ENCODE results near the gene EEFSEC.

The EEFSEC gene

DNA sequence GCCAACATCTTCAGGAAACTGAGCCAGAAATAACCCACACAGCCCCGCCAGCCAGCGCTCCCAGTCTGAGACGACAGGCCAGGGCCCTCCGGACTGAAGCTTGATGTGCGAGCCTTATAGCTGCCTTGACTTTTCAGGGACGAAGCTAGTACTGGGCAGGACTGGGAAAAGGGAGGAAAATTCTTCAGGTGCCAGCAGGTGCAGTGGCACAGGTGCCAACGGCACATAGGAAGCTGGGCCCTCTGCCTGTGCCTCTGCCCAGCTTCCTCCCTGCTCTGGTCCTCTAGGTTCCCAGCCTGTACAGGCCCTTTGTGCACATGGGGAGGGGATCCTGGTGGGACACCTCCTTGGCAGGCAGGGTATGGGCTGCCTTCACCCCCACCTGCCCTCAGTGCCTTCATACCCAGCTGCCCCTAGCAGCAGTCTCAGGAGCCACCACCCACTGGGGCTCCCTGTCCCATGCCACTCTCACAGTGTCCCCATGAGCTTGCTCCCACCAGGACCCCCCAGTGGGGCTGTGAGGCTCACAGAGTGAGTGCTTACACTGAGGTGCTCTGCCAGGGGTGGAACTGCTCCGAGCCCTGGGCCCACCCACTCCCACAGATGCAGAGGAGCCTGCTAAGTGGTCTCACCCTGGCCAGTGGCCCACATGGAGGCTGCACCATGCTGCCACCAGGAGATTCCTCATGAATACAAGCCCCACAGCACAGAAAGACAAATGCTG is 252.4 kb downstream of the EEFSEC start:
- TF ChIP-seq ZNF274 (IDR thresholded peaks at IDR 0.05; ENCODE audit: low read depth, low read length), result no peak
- H3K4me3 ChIP-seq (ENCODE audit: low read length), result no peak overlapping the region

DNA sequence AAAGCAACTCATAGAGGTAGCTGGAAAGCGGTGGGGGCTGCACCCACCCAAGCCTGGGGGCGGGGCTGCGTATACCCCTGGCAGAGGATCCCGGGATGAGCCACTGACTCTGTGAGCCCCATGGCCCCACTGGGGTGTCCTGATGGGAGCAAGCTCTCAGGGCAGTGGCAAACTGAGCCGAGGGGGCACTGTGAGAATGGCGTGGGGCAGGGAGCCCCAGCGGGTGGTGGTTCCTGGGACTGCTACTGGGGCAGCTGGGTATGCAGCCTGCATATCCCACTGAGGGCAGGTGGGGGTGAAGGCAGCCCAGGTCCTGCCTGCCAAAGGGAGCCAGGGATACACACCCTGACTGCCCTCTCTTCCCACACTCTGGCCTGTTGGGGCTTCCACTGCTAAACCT is 254.0 kb downstream of the EEFSEC start:
- H3K4me3 ChIP-seq (ENCODE audit: low read length), result no peak overlapping the region
- no peak for TF ChIP-seq ZNF274 (IDR thresholded peaks at IDR 0.05; ENCODE audit: low read depth, low read length)

DNA sequence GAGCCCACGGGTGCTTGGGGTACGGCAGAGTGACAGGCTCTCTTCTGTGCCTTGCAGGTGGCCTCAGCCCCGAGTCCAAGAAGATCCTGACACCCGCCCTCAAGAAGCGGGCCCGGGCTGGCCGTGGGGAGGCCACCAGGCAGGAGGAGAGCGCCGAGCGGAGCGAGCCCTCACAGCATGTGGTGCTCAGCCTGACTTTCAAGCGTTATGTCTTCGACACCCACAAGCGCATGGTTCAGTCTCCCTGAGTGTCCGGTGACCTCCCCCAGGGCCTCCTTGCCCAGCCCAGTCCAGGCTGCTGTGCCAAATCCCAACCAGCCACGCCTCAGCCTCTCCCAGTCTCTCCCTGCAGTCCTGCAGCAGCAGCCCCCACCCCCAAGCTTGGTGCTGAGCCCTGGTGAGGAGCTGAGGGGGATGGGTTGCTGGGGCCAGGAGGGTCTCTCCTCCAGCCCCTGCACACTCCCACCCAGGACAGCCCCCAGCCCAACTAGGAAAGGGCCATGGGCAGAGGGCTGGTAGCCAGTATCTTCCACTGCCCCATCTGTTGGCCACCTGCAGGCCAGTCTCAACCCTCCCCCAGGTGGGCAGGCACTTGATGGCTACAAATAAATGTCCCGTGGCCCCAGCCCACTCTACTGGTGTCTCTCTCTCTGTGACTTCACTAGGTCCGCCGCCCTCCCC is 254.9 kb downstream of the EEFSEC start:
- no peak for TF ChIP-seq ZNF274 (IDR thresholded peaks at IDR 0.05; ENCODE audit: low read depth, low read length)
- H3K4me3 ChIP-seq (ENCODE audit: low read length), result no peak overlapping the region

DNA sequence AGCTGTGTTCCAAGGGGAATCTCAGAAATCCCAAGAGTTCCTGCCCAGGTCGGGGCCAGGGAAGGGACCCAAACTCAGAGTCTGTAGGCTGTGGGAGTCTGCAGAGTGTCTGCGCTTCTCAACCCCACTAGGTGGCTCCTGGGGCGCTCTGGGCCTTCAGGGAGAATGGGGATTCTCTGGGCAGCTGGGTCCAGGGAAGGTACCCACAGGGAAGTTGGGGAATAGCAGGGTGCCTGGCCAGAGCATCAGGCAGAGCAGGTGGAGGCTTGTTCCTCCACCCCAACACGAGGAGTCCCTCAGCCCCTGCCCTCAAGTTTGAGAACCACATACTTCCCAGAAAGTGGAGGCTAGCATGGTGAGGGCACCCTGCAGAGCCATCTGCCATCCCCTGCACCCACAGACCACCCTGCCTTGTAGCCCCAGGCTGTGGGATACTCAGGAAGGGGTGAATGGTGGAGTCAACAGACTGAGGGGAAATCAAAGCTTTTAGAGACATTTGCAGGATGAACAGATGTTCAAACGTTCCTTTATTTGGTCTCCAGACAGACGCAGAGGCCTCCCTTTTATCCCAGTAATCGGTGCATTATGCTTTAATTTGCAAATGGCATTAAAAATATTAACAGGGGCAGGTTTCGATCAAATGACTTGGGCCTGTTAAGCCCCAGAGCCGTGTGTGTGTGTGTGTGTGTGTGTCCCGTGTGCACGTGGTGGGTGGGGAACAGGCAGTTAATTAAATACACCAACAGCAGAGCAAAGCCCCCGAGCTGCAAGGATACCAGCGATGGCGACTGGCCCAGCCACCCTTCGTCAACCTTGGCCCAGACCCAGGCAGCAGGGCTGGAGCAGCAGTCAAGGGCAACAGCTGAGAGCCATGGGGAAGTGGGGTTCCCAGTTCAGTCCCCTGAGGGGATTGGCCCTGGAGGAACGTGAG is 255.7 kb downstream of the EEFSEC start:
- H3K4me3 ChIP-seq (ENCODE audit: low read length), result no peak overlapping the region
- no peak for TF ChIP-seq ZNF274 (IDR thresholded peaks at IDR 0.05; ENCODE audit: low read depth, low read length)

DNA sequence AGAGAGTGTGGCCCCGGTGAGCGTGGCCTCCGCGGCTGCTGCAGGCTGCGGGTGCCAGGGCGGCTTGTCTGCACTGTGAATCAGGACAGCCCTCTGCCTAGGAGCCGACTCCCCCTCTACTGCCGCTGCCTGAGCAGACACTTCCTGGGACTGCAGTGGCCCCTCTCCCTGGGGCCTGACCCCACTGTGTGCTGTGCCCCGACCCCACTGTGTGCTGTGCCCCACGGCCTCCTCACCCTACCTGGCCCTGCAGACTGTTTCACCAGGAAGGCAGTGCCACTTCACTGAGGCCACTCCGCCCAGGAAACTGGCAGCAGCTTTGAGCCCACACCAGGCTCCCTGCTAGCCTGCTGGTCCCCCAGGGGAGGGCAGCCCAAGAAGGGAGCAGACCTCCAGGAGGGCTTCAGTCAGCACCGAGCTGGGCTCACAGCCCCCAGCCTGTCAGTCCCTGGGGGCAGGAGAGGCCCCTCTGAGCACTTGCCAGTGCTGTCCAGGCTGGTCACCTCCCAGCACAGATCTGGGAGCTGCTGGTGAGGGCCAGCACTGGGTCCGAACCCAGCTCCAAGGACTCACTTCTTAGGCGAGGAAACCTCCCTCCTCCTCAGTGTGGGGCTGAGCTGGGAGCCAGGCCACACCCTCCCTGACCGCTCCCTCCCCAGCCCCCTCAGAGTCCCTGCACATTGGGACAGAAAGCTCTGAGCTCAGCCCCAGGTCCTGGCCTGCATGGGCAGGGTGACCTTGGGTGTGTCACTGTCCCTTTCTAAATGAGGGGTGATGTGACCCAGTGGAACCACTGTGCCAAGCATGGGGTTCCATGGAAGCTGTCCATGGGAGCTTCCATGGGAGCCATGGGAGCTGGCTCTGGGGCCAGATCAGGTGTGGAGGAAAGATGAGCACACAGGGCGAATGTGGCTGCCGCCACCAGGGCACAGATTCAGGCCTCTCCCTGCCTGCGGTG is 256.6 kb downstream of the EEFSEC start:
- no peak for TF ChIP-seq ZNF274 (IDR thresholded peaks at IDR 0.05; ENCODE audit: low read depth, low read length)
- no peak overlapping the region for H3K4me3 ChIP-seq (ENCODE audit: low read length)

DNA sequence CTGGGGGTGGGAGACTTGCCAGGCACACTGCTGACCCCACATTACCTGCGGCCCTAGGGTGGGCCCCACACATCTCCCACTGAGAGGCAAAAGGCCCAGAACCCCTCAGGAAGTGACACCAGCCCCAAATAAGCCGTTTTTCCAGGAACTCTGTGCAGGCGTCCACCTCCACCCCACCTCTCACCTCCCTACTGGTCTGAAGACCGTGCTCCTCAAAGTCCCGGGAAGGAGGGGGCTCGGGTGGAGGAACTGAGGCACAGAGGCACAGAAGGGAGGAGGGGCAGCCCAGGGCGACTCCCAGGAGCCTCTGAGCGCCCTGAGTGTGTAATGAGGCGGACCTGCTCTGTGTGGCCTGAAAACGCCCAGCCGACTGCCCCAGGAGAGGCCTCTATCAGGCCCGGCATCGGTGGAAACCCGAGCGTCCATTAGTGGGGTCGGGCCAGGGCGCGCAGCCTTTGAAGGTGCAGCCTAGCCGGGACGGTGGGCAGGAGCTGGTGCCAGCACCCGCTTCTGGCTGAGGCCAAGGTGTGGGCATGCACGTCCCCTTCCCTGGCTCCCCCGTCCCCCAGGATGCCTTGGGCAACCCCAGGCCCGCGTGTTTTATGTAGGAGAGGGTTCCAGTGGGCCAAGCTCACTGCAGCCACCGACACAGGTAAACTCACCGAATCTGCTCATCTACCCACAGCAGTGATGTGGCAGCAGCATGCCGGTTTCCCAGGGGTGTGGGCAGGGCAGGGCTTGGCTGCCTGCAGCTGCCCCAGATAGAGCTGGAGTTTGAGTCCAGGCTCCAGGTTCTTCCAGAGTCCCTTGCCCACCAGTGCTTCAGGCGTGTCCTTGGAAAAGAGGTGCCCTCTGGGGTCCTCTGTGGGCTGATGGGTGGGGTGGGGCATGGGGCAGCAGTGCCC is 257.6 kb downstream of the EEFSEC start:
- TF ChIP-seq ZNF274 (IDR thresholded peaks at IDR 0.05; ENCODE audit: low read depth, low read length), result no peak
- H3K4me3 ChIP-seq (ENCODE audit: low read length), result no peak overlapping the region

DNA sequence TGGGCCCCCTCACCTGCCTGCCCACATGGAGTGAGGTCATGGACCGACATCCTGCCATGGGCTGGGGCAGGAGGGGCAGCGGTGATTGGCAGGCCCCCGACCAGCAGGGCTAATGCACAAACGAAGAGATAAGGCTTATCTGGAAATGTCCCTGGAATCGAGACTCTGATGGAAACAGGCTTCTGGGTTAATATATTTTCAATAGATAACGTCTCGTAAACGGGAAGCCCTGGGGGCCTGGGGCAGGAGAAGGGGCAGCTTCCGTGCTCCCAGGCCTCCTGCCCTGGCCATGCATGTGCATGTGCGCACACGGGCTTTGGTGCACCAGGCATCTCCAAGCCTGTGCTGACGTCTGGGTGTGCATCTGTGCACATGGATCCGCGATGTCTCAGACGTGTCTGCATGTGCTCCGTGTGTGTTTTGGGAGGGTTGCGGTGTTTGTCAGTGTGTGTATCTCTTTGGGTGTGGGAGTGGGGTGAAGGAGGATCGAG is 258.3 kb downstream of the EEFSEC start:
- no peak overlapping the region for H3K4me3 ChIP-seq (ENCODE audit: low read length)
- no peak for TF ChIP-seq ZNF274 (IDR thresholded peaks at IDR 0.05; ENCODE audit: low read depth, low read length)

DNA sequence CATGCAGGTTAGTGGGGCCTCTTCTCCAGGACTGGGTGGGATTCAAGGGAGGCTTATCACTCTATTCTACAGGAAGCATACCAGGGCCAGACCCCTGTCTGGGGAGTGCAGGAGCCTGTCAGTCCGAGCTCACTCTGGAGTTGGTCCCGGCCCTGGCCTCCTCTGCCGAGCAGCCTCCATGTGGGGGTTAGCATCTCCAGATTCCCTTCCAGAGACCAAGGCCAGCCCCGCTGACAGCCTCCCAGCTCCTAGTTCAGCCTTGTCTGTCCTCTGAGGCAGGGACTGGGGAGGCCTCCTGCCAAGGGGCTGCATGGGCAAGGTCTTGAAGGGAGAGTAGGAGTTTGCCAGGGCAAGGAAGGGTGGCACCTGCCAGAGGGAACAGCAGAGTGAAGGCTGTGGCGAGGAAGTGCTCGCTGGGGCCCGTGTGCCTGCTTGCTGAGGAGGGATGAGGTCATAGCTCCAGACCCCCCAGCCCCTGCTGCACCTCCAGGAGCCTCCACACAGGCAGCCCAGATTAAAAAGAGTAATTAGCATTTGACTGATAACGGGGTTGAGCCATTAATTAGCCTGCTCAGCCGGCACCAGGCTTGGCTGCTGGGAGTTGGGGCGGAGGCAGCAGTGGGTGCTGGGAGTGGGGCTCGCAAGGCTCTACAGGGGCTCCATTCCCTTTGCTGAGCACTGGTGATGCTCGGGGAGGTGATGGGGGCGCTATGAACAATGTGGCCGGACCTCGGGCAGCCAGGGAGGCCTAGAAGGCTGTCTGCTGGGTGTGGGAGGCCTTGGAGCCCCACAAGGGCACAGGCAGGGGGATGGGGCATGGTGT is 259.1 kb downstream of the EEFSEC start:
- no peak for TF ChIP-seq ZNF274 (IDR thresholded peaks at IDR 0.05; ENCODE audit: low read depth, low read length)
- no peak overlapping the region for H3K4me3 ChIP-seq (ENCODE audit: low read length)

DNA sequence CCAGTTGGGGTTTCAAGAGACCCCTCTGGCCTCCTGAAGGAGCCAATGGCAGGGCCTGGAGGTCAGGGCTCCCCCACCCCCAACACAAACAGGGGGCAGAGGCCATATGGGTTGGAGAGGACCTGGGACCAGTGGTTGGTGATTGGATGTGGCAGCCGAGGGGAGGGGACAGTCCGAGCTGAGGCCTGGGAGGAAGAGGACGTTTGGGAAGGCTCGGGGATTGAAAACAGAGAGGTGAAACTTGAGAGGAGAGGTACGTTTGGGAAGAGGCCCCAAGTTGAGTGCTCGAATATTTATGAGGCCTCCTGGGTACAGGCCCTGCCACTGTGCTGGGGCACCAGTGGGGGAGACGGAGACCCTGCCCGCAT is 259.7 kb downstream of the EEFSEC start:
- TF ChIP-seq ZNF274 (IDR thresholded peaks at IDR 0.05; ENCODE audit: low read depth, low read length), result no peak
- H3K4me3 ChIP-seq (ENCODE audit: low read length), result no peak overlapping the region

DNA sequence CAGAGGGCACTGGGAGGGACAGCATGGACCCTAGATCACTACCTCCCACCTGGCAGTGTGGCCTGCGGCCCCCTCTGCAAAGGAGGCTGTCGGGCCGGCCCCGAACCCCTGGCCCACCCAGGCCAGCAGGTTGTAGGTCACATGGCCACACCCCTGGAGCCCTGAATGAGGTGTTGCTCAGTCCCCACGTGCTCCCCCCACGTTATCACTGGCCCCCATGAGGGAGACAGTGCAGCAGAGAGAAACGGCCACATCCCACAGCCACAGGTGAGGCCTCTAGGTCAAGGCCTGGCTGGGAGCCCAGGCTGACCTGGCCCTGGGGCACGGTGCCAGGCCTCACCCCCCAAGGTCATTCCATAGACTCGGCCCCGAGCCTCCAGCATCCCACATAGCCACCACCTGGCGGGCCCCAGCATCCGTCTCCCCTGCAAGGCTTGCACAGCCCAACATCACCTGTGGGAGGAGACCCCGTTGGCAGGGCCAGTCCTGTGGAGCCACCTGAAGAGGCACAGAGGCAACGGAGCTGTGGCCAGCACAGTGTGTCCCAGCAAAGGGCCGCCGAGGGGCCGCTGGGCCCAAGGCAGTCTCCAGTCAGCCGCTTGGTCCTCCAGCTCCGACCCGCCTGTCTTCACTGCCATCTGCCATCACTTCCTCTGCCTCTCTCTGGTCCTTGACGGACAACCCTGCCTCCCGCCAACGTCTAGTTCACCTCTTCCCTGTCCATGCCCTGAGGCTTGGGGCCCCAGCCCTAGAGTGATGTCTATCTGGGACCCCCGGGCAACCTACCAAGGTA is 260.3 kb downstream of the EEFSEC start:
- H3K4me3 ChIP-seq (ENCODE audit: low read length), result no peak overlapping the region
- TF ChIP-seq ZNF274 (IDR thresholded peaks at IDR 0.05; ENCODE audit: low read depth, low read length), result no peak

DNA sequence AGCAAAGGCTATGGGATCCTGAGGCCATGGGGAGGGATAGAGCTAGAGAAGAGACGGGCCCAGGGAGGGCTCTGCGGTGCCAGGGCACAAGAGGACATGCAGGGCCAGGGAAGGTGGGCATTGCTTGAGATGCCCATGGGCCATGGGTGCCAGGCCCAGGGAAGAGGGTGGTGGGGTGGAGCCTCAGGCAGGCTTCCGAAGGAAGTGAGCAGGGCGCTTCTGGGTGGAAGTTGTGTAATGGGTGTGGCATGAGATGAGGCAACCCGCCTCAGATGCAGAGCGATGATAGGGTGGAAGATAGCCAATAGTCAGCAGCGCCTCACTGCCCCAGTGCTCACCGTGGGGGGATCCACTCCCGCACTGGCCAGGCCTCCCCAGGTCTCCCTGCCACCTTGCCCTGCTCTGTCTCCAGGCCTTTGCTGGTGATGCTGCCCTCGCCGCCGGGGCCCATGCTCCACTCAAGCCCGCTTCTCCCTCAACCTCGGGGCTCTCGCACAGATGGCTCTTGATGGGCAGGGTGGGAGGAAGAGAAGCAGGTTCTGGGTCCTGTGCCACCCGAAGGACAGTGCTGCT is 262.0 kb downstream of the EEFSEC start:
- no peak overlapping the region for H3K4me3 ChIP-seq (ENCODE audit: low read length)
- no peak for TF ChIP-seq ZNF274 (IDR thresholded peaks at IDR 0.05; ENCODE audit: low read depth, low read length)

All from GM08714 (cell line).